KOPT-K1 (cell line): Measurements from ENCODE around the gene CES2.
"Not testable (repeated sequence)": the region's sequence is repeated elsewhere in the genome, so short reads cannot be mapped to it uniquely, and the experiment has no call there.

Experiments
- H3K27ac ChIP-seq: fragments of 200-600 bp; sonication (generic); 2 replicates; pipeline ENCODE4 v1.5.1; 2016; ENCODE audit warnings: antibody characterized with exemption, mild to moderate bottlenecking, low read depth, low read length; ENCODE audit not compliant: poor library complexity, severe bottlenecking
- H3K36me3 ChIP-seq: fragments of 200-600 bp; sonication (generic); 2 replicates; pipeline ENCODE4 v1.5.1; 2017; ENCODE audit warnings: antibody characterized with exemption, mild to moderate bottlenecking, low read length, moderate library complexity; ENCODE audit not compliant: insufficient read depth
- H3K9me3 ChIP-seq: fragments of 200-600 bp; sonication (generic); 2 replicates; pipeline ENCODE4 v1.5.1; 2017; ENCODE audit warnings: antibody characterized with exemption, low read length, mild to moderate bottlenecking; ENCODE audit not compliant: insufficient read depth, poor library complexity, severe bottlenecking

Gene CES2

DNA sequence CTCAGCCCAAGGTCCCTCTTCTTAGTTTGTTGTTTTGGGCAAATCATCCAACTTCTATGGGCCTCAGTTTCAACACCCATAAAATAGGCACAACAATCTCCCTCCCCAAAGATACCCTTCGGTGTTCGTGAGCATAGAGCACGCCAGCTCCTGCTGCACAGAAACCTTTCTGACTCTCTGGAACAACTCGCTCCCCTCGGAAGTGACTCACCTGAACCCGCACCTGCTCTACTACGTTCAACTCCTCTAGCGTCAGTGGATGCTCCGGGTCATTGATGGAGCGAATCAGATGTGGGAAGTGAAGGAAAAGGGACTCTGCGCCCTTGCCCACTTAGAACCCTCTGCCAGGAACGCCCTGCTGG is 1.6 kb upstream of the CES2 start:
- Histone ChIP-seq H3K36me3 (peaks cover 37% of the 10 kb centered on the region), H3K9me3 (no peaks in the 10 kb centered on the region), H3K27ac (peak overlapping the region; percentile 89)

DNA sequence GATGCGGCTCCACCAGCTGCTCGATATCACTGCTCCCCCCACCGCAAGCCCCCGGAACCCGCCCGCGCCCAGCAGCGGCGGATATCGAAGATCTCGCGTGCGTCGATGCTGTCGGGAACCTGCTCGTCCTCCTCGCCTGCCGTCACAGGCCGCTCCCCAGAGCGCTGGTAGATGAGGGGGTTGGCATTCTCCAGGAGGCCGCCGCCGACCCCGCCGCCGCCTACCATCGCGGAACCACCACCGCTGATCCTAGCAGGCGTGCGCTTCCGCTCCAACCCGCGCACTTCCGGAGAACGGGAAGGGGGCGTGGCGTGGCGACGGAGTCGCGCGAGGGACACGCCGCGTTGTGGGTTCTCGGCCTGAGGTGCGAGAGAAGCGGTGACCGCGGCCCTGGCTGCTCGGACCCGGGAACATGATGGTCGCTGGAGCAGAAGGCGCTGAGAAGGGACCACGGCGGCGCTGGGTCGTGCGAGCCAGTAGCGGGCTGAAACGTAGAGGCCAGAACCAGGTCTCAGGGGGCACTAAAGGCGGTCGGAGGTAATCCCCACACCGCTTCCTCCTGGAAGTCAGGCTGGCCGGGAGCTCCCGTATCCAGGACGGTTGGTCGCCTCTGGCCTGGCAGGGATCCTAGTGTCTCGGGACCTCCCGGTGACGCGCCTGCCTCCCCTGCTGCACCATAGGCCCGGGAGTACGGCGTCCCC is 1.0 kb upstream of the CES2 start, which contains the start of gene CIAO2B:
Gene CIAO2B, minus strand, starts transcription at position 265 of the 701 bp plus-strand sequence. Its CDS starts 38 bp downstream, at position 227.
- peak within 1 kb of the TSS; percentile 89 for H3K27ac ChIP-seq
- peaks cover 42% of the 10 kb centered on the region for H3K36me3 ChIP-seq
- H3K9me3 ChIP-seq: no peaks in the 10 kb centered on the region

DNA sequence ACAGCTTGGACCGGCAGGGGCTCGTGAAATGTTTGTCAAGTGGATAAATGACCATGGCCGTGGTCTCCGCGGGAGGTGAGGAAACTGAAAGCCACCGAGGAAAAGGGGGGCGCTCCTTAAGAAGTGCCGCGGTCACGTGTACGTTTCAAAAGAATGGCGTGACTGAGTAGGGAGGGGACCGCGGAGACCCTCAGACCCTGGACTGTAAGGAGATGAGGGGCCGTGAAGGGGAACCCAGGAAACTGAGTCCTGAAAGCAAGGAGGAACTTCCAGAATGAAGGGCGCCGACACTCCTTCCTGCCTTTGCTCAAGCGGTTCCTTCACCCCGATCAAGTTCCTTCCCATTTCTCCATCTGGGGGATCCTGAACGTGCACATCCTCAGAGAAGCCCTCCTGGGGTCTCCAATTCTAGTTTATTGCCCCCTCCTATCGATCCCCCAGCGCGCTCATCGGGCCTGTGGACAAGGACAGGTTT is 440 bp upstream of the CES2 start:
- H3K9me3 ChIP-seq: not testable (repeated sequence)
- Histone ChIP-seq H3K27ac (peak overlapping the region; percentile 89), H3K36me3 (peaks cover 44% of the 10 kb centered on the region)

DNA sequence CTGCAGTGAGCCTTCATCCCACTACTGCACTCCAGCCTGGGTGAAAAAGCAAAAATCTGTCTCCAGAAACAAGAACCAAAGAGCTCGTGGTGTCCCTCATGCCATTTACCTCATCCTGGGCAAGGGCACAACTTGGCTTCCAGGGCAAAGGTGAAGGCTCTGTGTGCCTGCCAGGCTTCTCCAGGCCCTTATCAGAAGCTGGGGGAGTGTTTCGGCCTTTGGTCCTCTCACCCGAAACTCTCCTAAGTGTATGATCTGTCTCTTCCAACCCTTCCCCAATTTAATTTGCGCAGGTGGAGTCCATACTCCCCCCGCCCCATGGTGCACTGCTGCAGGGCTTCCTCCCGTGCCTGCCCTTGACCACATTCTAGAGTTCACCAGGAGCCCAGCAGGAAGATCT is 1.1 kb downstream of the CES2 start:
- no peak overlapping the region for H3K27ac ChIP-seq
- peaks cover 50% of the 10 kb centered on the region for H3K36me3 ChIP-seq
- H3K9me3 ChIP-seq: no peaks in the 10 kb centered on the region

GRCh38 chr16:66936889-66937554 is 1.7 kb downstream of the CES2 start:
- H3K27ac ChIP-seq: no peak overlapping the region
- no peaks in the 10 kb centered on the region for H3K9me3 ChIP-seq
- peaks cover 51% of the 10 kb centered on the region for H3K36me3 ChIP-seq

GRCh38 chr16:66937725-66938337 is 2.5 kb downstream of the CES2 start:
- peaks cover 51% of the 10 kb centered on the region for H3K36me3 ChIP-seq
- no peaks in the 10 kb centered on the region for H3K9me3 ChIP-seq
- H3K27ac ChIP-seq: no peak overlapping the region

DNA sequence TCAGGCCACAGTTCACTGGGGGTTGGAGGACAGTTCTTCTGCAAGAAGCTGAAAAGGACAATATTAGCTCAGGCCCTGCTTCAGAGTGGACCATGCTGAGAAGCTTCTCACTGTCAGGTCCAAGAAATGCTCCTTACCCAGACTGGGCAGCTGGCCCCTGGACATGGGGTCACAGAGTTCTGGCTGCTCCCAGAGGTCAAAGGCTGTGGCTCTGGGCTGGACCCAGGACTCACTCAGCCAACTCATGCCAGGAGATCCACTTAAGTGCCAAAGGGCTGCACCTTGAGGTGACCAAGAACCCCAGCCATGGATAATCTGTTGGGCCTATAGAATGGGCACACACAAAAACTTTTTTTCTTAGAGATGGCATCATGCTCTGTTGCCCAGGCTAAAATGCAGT is 4.0 kb downstream of the CES2 start:
- H3K36me3 ChIP-seq: peaks cover 62% of the 10 kb centered on the region
- no peaks in the 10 kb centered on the region for H3K9me3 ChIP-seq
- H3K27ac ChIP-seq: no peak overlapping the region

DNA sequence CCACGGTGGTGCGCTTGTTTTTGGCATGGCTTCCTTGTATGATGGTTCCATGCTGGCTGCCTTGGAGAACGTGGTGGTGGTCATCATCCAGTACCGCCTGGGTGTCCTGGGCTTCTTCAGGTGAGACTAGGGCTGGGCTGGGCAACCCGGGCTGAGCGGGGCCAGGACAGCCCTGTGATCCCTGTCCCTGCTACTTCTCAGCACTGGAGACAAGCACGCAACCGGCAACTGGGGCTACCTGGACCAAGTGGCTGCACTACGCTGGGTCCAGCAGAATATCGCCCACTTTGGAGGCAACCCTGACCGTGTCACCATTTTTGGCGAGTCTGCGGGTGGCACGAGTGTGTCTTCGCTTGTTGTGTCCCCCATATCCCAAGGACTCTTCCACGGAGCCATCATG is 4.9 kb downstream of the CES2 start:
- Histone ChIP-seq H3K36me3 (peaks cover 62% of the 10 kb centered on the region), H3K27ac (no peak overlapping the region), H3K9me3 (no peaks in the 10 kb centered on the region)

- Histone ChIP-seq H3K27ac (no peak overlapping the region), H3K9me3 (no peaks in the 10 kb centered on the region), H3K36me3 (peaks cover 51% of the 10 kb centered on the region)
Observed at GRCh38 chr16:66942981-66943380, 7.7 kb downstream of the CES2 start.

GRCh38 chr16:66943426-66944053 is 8.2 kb downstream of the CES2 start:
- H3K9me3 ChIP-seq: no peaks in the 10 kb centered on the region
- H3K27ac ChIP-seq: no peak overlapping the region
- peaks cover 51% of the 10 kb centered on the region for H3K36me3 ChIP-seq

DNA sequence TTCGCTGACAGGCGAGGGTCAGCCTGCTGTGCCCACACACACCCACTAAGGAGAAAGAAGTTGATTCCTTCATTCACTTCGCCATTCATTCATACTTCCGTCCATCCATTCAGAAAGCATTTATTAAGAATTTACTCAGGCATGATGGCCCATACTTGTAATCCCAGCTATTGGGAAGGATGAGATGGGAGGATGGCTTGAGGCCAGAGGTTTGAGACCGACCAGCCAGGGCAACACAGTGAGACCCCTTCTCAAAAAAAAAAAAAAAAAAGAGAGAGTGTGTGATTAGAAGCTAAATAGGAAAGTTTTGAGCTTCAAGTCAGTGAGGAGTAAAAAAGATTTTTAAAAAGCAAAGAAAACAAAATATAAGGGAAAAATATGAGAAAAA is 8.7 kb downstream of the CES2 start:
- Histone ChIP-seq H3K9me3 (no peaks in the 10 kb centered on the region), H3K27ac (no peak overlapping the region), H3K36me3 (peaks cover 45% of the 10 kb centered on the region)

DNA sequence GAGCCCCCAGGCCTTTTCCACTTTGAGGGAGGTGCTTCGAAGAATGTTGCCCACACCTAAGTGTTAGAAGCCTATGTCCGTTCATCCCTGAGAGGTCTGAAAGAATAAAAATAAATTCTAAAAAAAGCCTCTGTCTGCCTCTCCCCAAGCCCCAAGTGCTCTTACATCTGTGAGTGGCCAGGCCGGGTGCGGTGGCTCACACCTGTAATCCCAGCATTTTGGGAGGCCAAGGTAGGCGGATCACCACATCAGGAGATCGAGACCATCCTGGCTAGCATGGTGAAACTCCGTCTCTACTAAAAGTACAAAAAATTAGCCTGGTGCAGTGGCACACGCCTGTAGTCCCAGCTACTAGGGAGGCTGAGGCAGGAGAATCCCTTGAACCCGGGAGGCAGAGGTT is 9.7 kb downstream of the CES2 start:
- peaks cover 41% of the 10 kb centered on the region for H3K36me3 ChIP-seq
- H3K9me3 ChIP-seq, H3K27ac ChIP-seq: not testable (repeated sequence)

DNA sequence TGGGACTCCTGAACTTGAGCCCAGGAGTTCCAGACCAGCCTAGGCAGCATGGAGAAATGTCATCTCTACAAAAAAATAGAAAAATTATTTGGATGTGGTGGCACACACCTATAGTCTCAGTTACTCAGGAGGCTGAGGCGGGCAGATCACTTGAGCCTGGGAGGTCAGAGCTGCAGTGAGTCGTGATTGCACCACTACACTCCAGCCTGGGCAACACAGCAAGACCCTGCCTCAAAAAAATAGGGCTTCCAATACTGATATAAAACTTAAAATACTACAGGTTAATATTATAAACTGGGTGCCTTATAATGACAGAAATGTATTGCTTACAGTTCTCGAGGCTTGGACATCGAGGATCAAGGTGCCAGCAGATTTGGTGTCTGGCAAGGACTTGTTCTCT is 10.6 kb downstream of the CES2 start:
- Histone ChIP-seq H3K9me3 (no peaks in the 10 kb centered on the region), H3K36me3 (peaks cover 31% of the 10 kb centered on the region), H3K27ac (no peak overlapping the region)

GRCh38 chr16:66946541-66946940 is 11.2 kb downstream of the CES2 start:
- H3K27ac ChIP-seq: no peak overlapping the region
- H3K9me3 ChIP-seq: no peaks in the 10 kb centered on the region
- peaks cover 25% of the 10 kb centered on the region for H3K36me3 ChIP-seq

GRCh38 chr16:66946974-66947301 is 11.6 kb downstream of the CES2 start:
- Histone ChIP-seq H3K9me3 (no peaks in the 10 kb centered on the region), H3K27ac (no peak overlapping the region), H3K36me3 (peaks cover 21% of the 10 kb centered on the region)
